Subcutaneous abdominal adipose tissue (tissue), 5 donors: ENCODE results near the gene CECR2.
A peak's percentile ranks its signal among the peaks of the same experiment; 100 is the strongest.

ENCODE experiments used
- H3K27ac ChIP-seq: one replicate; pipeline ENCODE4 v1.7.0; 2013; ENCODE audit warnings: low read depth, mild to moderate bottlenecking, inconsistent platforms, low read length, moderate library complexity
- H3K27me3 ChIP-seq, 5 donors: one replicate each; pipeline ENCODE4 v1.7.0; 2013; ENCODE audit warnings: low read length in 5 of 5, inconsistent platforms in 1 of 5; ENCODE audit not compliant: control insufficient read depth in 5 of 5, insufficient read depth in 4 of 5
- H3K36me3 ChIP-seq, 5 donors: one replicate each; pipeline ENCODE4 v1.7.0; 2013; ENCODE audit warnings: low read length in 5 of 5; ENCODE audit not compliant: control insufficient read depth in 5 of 5, insufficient read depth in 5 of 5
- H3K4me1 ChIP-seq, 5 donors: one replicate each; pipeline ENCODE4 v1.7.0; 2013; ENCODE audit warnings: low read length in 5 of 5, mild to moderate bottlenecking in 3 of 5, moderate library complexity in 1 of 5; ENCODE audit not compliant: control insufficient read depth in 5 of 5, insufficient read depth in 5 of 5
- H3K4me3 ChIP-seq, 5 donors: one replicate each; pipeline ENCODE4 v1.7.0; 2013; ENCODE audit warnings: low read length in 5 of 5, low read depth in 1 of 5
- H3K9ac ChIP-seq, 5 donors: one replicate each; pipeline ENCODE4 v1.7.0; 2013; ENCODE audit warnings: low read length in 5 of 5, mild to moderate bottlenecking in 4 of 5, moderate library complexity in 3 of 5
- H3K9me3 ChIP-seq, 5 donors: one replicate each; pipeline ENCODE4 v1.7.0; 2013; ENCODE audit warnings: low read length in 5 of 5; ENCODE audit not compliant: control insufficient read depth in 5 of 5
- donor health status: healthy.
- donor health status: healthy.
- donor health status: healthy.
- donor health status: healthy.
- donor health status: healthy.

Gene CECR2

DNA sequence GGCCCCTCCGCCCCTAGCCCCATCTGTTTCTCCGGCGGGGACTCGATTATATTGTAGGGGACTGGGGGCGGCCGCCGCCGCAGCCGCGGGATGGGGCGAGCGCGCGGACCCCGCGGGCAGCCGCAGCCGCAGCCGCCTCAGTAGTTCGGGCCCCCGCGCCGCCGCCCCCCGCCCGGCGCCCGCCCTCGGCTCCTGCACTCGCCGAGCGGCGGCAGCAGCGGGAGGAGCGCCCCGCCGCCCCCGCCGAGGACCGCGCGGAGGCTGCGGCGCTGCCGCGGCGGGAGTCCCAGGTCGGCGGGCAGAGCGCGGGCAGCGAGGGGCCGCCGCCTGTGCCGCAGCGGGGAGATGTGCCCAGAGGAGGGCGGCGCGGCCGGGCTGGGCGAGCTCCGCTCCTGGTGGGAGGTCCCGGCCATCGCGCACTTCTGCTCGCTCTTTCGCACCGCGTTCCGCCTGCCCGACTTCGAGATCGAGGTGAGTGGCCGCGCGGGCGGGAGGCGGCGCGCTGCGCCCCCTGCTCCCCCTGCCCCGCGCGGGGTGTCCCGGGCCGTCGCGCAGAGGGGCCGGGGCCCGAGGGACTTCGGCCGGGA lies at the start of gene CECR2:
Gene CECR2 (plus strand): TSS at position 22 of the 587 bp plus-strand sequence. CDS start 324 bp downstream, at position 346.
- H3K36me3 ChIP-seq = no peaks in the 10 kb centered on the region
- H3K27me3 ChIP-seq = peaks cover 27 to 54% (median 31%) of the 10 kb centered on the region in 5 donors
- H3K9me3 ChIP-seq = no peaks in the 10 kb centered on the region
- H3K9ac ChIP-seq = peak within 1 kb of the TSS in 2 of 5 donors; percentile 37 to 52
- H3K27ac ChIP-seq = no peak within 1 kb of the TSS
- peak within 1 kb of the TSS; percentile 53 to 72 (median 64) for H3K4me3 ChIP-seq
- H3K4me1 ChIP-seq = peaks cover 0 to 24% (median 18%) of the 10 kb centered on the region in 5 donors

DNA sequence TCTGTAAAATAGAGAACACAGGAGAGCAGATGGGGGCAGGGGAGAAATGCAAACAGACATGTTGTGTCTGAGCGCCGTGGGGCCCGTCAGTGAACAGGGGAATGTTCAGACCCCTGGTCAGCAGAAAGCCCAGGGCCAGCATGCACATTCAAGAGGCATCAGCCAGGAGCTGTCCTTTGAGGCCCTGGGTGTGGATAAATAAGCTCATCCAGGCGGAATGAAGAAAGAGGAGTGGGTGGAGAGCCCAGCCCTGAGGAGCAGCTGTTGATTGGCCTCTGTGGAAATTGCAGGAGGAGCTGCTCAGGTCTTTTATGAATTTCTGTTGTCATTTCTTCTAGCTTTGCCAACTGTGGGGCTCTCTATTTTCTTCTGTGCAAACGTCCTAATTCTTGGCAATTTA lies 49.7 kb upstream of the CECR2 start:
- no peaks in the 10 kb centered on the region for H3K4me1 ChIP-seq
- no peaks in the 10 kb centered on the region for H3K9me3 ChIP-seq
- H3K36me3 ChIP-seq = no peaks in the 10 kb centered on the region
- H3K9ac ChIP-seq = no peak overlapping the region
- no peak overlapping the region for H3K27ac ChIP-seq
- peaks cover 0 to 4% (median 0%) of the 10 kb centered on the region in 5 donors for H3K27me3 ChIP-seq
- H3K4me3 ChIP-seq = no peak overlapping the region

DNA sequence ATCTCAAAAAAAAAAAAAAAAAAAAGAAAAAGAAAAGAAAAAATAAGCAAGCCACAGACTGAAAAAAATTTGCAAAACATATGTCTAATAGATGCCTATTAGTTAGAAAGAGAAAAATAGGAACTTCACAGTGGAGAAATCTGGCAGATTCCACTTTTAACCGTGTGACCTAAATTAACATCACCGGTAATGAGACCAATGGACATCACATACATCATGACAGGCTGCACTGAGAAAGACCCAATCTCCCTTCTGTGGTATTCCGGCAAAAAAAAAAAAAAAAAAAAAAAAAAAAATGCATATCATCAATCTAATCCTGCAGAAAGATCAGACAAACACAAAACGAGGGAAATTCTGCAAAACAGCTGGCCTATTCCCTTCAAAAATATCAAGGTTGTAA lies 46.7 kb upstream of the CECR2 start:
- Histone ChIP-seq H3K9ac (no peak overlapping the region), H3K27ac (no peak overlapping the region), H3K27me3 (peaks cover 0 to 4% (median 0%) of the 10 kb centered on the region in 5 donors), H3K4me3 (no peak overlapping the region), H3K4me1 (no peaks in the 10 kb centered on the region), H3K36me3 (no peaks in the 10 kb centered on the region), H3K9me3 (no peaks in the 10 kb centered on the region)

DNA sequence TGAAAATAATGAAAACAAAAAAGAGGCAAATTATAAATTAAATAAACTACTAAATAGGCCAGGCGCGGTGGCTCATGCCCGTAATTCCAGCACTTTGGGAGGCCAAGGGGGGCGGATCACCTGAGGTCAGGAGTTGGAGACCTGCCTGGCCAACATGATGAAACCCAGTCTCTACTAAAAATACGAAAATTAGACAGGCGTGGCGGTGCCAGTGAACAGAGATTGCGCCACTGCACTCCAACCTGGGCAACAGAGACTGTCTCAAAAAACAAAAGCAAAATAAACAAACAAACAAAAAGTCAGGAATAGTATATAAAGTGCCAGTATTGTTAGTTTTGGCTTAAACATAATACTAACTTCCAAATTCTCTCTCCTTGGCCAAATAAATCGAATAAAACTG lies 37.6 kb upstream of the CECR2 start:
- Histone ChIP-seq H3K9me3 (no peaks in the 10 kb centered on the region), H3K9ac (no peak overlapping the region)

DNA sequence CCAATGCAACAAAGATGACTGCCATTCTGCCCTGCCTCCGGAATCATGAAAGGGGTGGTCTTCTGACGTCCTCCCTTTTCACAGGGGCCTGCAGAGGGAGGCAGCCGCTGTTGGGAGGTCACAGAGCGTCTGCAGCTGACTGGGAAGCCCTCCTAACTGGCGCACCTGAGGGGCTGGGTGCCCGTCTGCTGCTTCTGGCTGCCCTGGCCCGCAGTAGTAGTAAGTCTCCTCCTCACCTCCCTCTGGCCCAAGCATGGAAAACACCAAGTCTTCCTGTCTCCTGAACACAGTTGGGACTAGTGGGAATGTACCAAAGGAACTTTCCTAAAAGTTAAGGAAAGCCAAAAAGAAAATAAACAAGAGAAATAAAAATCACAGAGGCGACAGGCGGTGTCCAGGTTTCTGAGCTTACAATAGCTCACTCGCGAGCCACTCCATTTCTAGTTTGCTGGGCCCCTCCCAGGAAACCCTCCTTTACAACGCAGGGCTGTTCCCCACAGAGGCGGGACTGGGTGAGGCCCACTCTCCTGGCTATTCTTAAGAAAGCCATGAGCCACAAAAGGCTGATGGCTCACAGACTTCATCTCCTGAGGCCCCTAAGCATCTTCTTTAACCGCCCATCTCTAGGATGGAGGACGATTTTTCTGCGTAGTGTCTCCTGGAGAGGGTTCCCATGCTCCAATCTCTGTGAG lies 37.0 kb upstream of the CECR2 start:
- no peak overlapping the region for H3K27ac ChIP-seq
- no peaks in the 10 kb centered on the region for H3K9me3 ChIP-seq
- H3K4me3 ChIP-seq = no peak overlapping the region
- H3K36me3 ChIP-seq = no peaks in the 10 kb centered on the region
- H3K4me1 ChIP-seq = no peaks in the 10 kb centered on the region
- no peak overlapping the region for H3K9ac ChIP-seq
- H3K27me3 ChIP-seq = no peaks in the 10 kb centered on the region

More for the DNA sequence above, 37.6 kb upstream of the CECR2 start:
- no peak overlapping the region for H3K27ac ChIP-seq
- no peaks in the 10 kb centered on the region for H3K27me3 ChIP-seq
- no peaks in the 10 kb centered on the region for H3K36me3 ChIP-seq
- no peak overlapping the region for H3K4me3 ChIP-seq
- no peaks in the 10 kb centered on the region for H3K4me1 ChIP-seq

DNA sequence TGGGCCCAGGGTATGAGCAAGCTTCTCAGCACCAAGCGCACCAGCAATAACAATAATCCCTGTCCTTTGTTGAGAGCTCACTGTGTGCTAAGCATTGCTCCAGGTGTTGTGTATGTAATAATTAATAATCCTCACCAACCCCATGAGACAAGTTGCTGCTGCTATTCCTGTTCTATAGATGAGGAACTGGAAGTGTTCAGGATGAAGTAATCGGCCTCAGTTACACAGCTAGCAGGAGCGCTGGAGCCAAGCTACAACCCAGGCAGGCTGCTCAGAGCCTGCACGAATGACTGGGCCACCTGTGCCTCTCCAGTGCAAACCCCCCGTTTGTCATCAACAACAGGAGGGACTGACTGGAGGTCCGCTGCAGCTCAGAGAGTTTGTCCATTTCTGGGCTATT lies 35.2 kb upstream of the CECR2 start:
- Histone ChIP-seq H3K9me3 (no peaks in the 10 kb centered on the region), H3K9ac (no peak overlapping the region), H3K4me3 (no peak overlapping the region), H3K27ac (no peak overlapping the region), H3K27me3 (no peaks in the 10 kb centered on the region), H3K36me3 (no peaks in the 10 kb centered on the region), H3K4me1 (peaks cover 0 to 7% (median 4%) of the 10 kb centered on the region in 5 donors)

DNA sequence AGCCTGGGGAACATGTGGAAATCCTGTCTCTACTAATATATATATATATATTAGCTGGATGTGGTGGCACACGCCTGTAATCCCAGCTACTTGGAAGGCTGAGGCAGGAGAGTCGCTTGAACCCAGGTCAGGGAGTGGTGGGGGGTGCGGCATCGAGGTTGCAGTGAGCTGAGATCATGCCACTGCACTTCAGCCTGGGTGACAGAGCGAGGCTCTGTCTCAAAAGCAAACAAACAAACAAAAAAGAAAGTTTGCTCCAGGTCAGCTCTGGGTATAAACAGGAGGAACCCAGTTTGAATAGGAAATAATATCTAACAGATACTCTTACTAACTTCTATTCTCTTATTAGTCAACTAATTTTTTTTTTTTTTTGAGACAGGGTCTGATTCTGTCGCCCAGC lies 34.3 kb upstream of the CECR2 start:
- Histone ChIP-seq H3K4me1 (peaks cover 0 to 13% (median 10%) of the 10 kb centered on the region in 5 donors), H3K36me3 (no peaks in the 10 kb centered on the region), H3K27me3 (no peaks in the 10 kb centered on the region), H3K9ac (no peak overlapping the region), H3K9me3 (no peaks in the 10 kb centered on the region), H3K27ac (no peak overlapping the region), H3K4me3 (no peak overlapping the region)

DNA sequence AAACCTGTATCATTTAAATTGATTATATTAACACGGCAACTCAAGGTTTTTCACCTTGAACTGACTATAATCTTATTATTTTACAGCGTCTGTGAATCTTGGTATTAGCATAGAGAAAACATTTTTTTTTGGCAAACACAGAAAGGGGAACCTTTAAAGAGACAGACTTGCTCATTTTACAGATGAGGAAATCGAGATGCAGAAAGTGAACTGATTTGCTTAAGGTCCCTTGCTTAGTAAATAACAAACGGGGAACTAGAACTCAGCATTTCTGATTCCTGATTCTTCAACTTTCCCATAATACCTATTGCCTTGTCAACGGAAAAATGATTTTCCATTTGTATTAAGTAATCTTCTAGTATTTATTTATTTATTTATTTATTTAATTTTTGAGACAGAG lies 33.2 kb upstream of the CECR2 start:
- Histone ChIP-seq H3K27me3 (no peaks in the 10 kb centered on the region), H3K9ac (no peak overlapping the region), H3K4me1 (peaks cover 0 to 13% (median 10%) of the 10 kb centered on the region in 5 donors), H3K9me3 (no peaks in the 10 kb centered on the region), H3K4me3 (no peak overlapping the region), H3K27ac (no peak overlapping the region), H3K36me3 (no peaks in the 10 kb centered on the region)

DNA sequence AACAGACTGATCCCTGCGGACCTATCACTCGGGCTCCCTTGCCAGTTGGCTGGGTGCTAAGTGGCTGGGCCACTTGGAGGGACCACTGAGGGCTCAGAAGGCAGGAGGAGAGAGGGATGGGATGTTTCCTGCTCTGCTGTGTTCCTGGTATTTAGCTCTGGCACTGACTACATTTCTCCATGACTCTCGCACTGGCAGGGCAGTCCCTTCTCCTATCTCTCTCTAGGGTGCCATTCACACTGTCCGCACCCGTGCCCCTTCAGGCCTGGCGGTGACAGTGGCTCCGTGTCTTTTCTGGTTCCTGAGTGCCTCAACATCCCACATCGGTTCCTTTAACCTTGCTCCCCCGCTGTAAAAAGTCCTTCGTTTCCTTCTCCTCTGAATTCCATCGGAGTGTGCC lies 31.6 kb upstream of the CECR2 start:
- no peaks in the 10 kb centered on the region for H3K36me3 ChIP-seq
- H3K27ac ChIP-seq = no peak overlapping the region
- no peaks in the 10 kb centered on the region for H3K9me3 ChIP-seq
- H3K4me3 ChIP-seq = no peak overlapping the region
- peaks cover 0 to 13% (median 10%) of the 10 kb centered on the region in 5 donors for H3K4me1 ChIP-seq
- no peak overlapping the region for H3K9ac ChIP-seq
- no peaks in the 10 kb centered on the region for H3K27me3 ChIP-seq

DNA sequence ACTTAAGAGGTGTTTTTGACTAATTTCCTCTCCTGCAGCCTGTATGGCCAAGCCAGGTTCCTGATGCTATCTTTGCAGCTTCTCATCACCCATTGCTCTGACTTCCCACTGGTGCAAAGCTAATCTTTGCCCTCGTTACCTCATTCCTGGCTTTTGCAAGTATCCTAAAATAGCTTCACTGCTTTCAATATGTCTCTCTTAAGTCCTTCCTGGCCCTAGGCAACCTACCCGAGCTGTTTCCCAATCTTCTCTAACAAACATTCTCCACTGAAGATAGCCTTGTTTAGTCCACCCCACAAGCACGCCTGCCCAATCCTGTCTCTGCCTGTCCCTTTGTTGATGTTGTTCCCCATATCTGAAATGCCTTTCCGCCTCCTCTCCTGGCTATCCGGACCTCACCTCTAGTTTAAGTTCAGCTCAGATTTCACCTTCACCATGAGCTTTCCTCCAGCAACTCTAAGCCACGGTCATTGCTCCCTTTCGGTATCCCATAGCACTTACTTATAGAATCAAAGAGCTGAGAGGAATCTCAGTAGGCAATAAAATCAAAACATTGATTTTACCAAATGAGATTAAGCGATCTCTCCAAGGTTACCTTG lies 30.1 kb upstream of the CECR2 start:
- Histone ChIP-seq H3K4me1 (peaks cover 0 to 13% (median 10%) of the 10 kb centered on the region in 5 donors), H3K9me3 (no peaks in the 10 kb centered on the region), H3K36me3 (no peaks in the 10 kb centered on the region), H3K27me3 (no peaks in the 10 kb centered on the region), H3K4me3 (peak overlapping the region in 1 of 5 donors; percentile 12), H3K9ac (no peak overlapping the region), H3K27ac (no peak overlapping the region)
